ENCODE results near the gene CD19. TPM values are rescaled to one million over a fixed set of nuclear protein-coding genes. Genes with fewer than 3 reads are reported as not detected.

Gene CD19
- total and polyA plus RNA-seq, 10 of the 15 experiments (the other 5 are each of a cell fraction or from before 2014, with no cell fraction given) = 1.2 to 125 (median 77.2) TPM

- TF ChIP-seq TAF1 (IDR thresholded peaks at IDR 0.05; ENCODE audit: borderline replicate concordance, low read depth, low read length) = no peak
- TF ChIP-seq ZNF274 (IDR thresholded peaks at IDR 0.05; ENCODE audit: insufficient read depth, insufficient read length) = no peak
- TF ChIP-seq RELA (IDR thresholded peaks at IDR 0.05; ENCODE audit: borderline replicate concordance, partially characterized antibody) = no peak
- no peak for TF ChIP-seq ZNF687 (IDR thresholded peaks at IDR 0.05)
- TF ChIP-seq ZBTB40 (IDR thresholded peaks at IDR 0.05; ENCODE audit: borderline replicate concordance) = no peak
These were observed 54.7 kb downstream of the CD19 start (continued) for GRCh38 chr16:28986492-28986891.

Measured in GM12878 (cell line).